CD4-positive, CD25-positive, alpha-beta regulatory T cell (primary cell): ENCODE data around the gene HBA1. TPM values are rescaled to one million over a fixed set of nuclear protein-coding genes. Genes with fewer than 3 reads are reported as not detected.

Experiments used
- ATAC-seq, 2 donors: fragments of 150-1000 bp; cut with Tn5 transposase; one replicate each; pipeline ENCODE4 v1.10.0; 2021; ENCODE audit warnings: low read depth in 2 of 2, moderate number of reproducible peaks in 2 of 2, moderate library complexity in 1 of 2
- DNase-seq, 3 donors: peaks; one replicate each; pipeline versions ENCODE4 v3.0.0 to v3.0.0-alpha.2; 2012 to 2022; ENCODE audit warnings: mixed read lengths in 1 of 3
- H3K27ac ChIP-seq: one replicate; pipeline ENCODE4 v1.7.0; 2013; ENCODE audit warnings: mild to moderate bottlenecking, low read length; ENCODE audit not compliant: insufficient read depth, poor library complexity, severe bottlenecking
- H3K27me3 ChIP-seq: one replicate; pipeline ENCODE4 v1.7.0; 2013; ENCODE audit warnings: low read length; ENCODE audit not compliant: control insufficient read depth, insufficient read depth
- H3K36me3 ChIP-seq: one replicate; pipeline ENCODE4 v1.7.0; 2013; ENCODE audit warnings: mild to moderate bottlenecking, low read length, moderate library complexity; ENCODE audit not compliant: control insufficient read depth, insufficient read depth
- H3K4me1 ChIP-seq: 2 replicates; pipeline ENCODE4 v1.7.0; 2013; ENCODE audit warnings: mild to moderate bottlenecking, low read length; ENCODE audit not compliant: insufficient read depth, control insufficient read depth, poor library complexity, severe bottlenecking
- H3K4me3 ChIP-seq: one replicate; pipeline ENCODE4 v1.7.0; 2013; ENCODE audit warnings: low read depth, mild to moderate bottlenecking, low read length, moderate library complexity
- H3K9me3 ChIP-seq, 2 experiments: 1 replicate in 1 of 2; 2 replicates in 1 of 2; pipeline ENCODE4 v1.7.0; 2013; ENCODE audit warnings: low read length in 2 of 2, mild to moderate bottlenecking in 1 of 2, moderate library complexity in 1 of 2; ENCODE audit not compliant: control insufficient read depth in 2 of 2
- H3K27ac Mint-ChIP-seq, 3 donors: one replicate each; pipeline ENCODE4 v1.8.0; 2020 to 2022; ENCODE audit warnings: mild to moderate bottlenecking in 3 of 3, mixed read lengths in 3 of 3, moderate library complexity in 2 of 3
- H3K27me3 Mint-ChIP-seq: one replicate; pipeline ENCODE4 v1.8.0; 2022; ENCODE audit warnings: mild to moderate bottlenecking, mixed read lengths
- H3K36me3 Mint-ChIP-seq: one replicate; pipeline ENCODE4 v1.8.0; 2020; ENCODE audit warnings: mixed read lengths
- H3K4me1 Mint-ChIP-seq, 4 donors: one replicate each; pipeline ENCODE4 v1.8.0; 2020 to 2022; ENCODE audit warnings: mixed read lengths in 4 of 4, mild to moderate bottlenecking in 1 of 4
- H3K4me3 Mint-ChIP-seq, 4 donors: one replicate each; pipeline ENCODE4 v1.8.0; 2020 to 2022; ENCODE audit warnings: mild to moderate bottlenecking in 4 of 4, mixed read lengths in 4 of 4, moderate library complexity in 3 of 4
- H3K9me3 Mint-ChIP-seq, 7 donors: one replicate each; pipeline ENCODE4 v1.8.0; 2020 to 2022; ENCODE audit warnings: mixed read lengths in 7 of 7, mild to moderate bottlenecking in 3 of 7, moderate library complexity in 2 of 7
- polyA plus RNA-seq, 4 donors: library from polyadenylated mRNA; unstranded; fragments of 300-500 nt; fragmentation: Illumina TruSeq; gene quantifications; one replicate each; pipeline ENCODE4 v1.2.3, GENCODE V29; 2021
- total RNA-seq: library from RNA; stranded (reverse); gene quantifications from one replicate; pipeline ENCODE4 v1.2.3, GENCODE V29; 2022

Gene HBA1
- total and polyA plus RNA-seq, 5 donors from 2014 or later, result 0.41 TPM; not detected in 4

- no peak for ATAC-seq
- Mint-ChIP-seq H3K27me3 (peaks cover 42% of the 10 kb centered on the region), H3K4me3 (peak overlapping the region; percentile 50 to 79 (median 61))
These were observed 3.0 kb downstream of the HBA1 start for GRCh38 chr16:179211-180092.

GRCh38 chr16:180101-180675, 3.7 kb downstream of the HBA1 start, which contains the start of gene HBQ1:
Gene HBQ1, plus strand, starts transcription at chr16:180459. Its CDS starts 28 bp downstream, at chr16:180487.
- peaks cover 0 to 1% (median 0%) of the 10 kb centered on the region in 7 donors for H3K9me3 Mint-ChIP-seq
- H3K27ac ChIP-seq, result no peak within 1 kb of the TSS
- ATAC-seq (no peak), DNase-seq (no peak)
- H3K4me3 ChIP-seq, result no peak within 1 kb of the TSS
- peaks cover 0 to 17% (median 0%) of the 10 kb centered on the region in 4 donors for H3K4me1 Mint-ChIP-seq
- H3K27me3 Mint-ChIP-seq, result peaks cover 34% of the 10 kb centered on the region
- no peak within 1 kb of the TSS for H3K27ac Mint-ChIP-seq
- H3K4me1 ChIP-seq, result peaks cover 19% of the 10 kb centered on the region
- H3K4me3 Mint-ChIP-seq, result peak within 1 kb of the TSS; percentile 50 to 79 (median 67)
- no peaks in the 10 kb centered on the region for H3K9me3 ChIP-seq
- H3K36me3 ChIP-seq, result no peaks in the 10 kb centered on the region
- no peaks in the 10 kb centered on the region for H3K36me3 Mint-ChIP-seq
- peaks cover 21% of the 10 kb centered on the region for H3K27me3 ChIP-seq

More at GRCh38 chr16:179211-180092, 3.0 kb downstream of the HBA1 start:
- no peaks in the 10 kb centered on the region for H3K9me3 ChIP-seq
- Mint-ChIP-seq H3K27ac (no peak overlapping the region), H3K9me3 (peaks cover 0 to 1% (median 0%) of the 10 kb centered on the region in 7 donors), H3K36me3 (no peaks in the 10 kb centered on the region), H3K4me1 (peaks cover 0 to 19% (median 2%) of the 10 kb centered on the region in 4 donors)
- DNase-seq, result no peak
- H3K36me3 ChIP-seq, result no peaks in the 10 kb centered on the region
- H3K27me3 ChIP-seq, result peaks cover 23% of the 10 kb centered on the region
- H3K27ac ChIP-seq, result no peak overlapping the region
- no peak overlapping the region for H3K4me3 ChIP-seq
- H3K4me1 ChIP-seq, result peaks cover 19% of the 10 kb centered on the region

GRCh38 chr16:180681-181564, 4.4 kb downstream of the HBA1 start:
- no peaks in the 10 kb centered on the region for H3K9me3 ChIP-seq
- Mint-ChIP-seq H3K36me3 (no peaks in the 10 kb centered on the region), H3K27me3 (peaks cover 28% of the 10 kb centered on the region), H3K27ac (no peak overlapping the region), H3K4me1 (peaks cover 0 to 13% (median 0%) of the 10 kb centered on the region in 4 donors), H3K9me3 (peaks cover 0 to 1% (median 0%) of the 10 kb centered on the region in 7 donors), H3K4me3 (peak overlapping the region in 3 of 4 donors; percentile 12 to 72 (median 29))
- H3K36me3 ChIP-seq, result no peaks in the 10 kb centered on the region
- H3K4me3 ChIP-seq, result no peak overlapping the region
- ATAC-seq (peak; percentile 86 to 87), DNase-seq (peak; percentile 70 to 83 (median 79))
- H3K27ac ChIP-seq, result no peak overlapping the region
- peaks cover 17% of the 10 kb centered on the region for H3K27me3 ChIP-seq
- peaks cover 19% of the 10 kb centered on the region for H3K4me1 ChIP-seq

DNA sequence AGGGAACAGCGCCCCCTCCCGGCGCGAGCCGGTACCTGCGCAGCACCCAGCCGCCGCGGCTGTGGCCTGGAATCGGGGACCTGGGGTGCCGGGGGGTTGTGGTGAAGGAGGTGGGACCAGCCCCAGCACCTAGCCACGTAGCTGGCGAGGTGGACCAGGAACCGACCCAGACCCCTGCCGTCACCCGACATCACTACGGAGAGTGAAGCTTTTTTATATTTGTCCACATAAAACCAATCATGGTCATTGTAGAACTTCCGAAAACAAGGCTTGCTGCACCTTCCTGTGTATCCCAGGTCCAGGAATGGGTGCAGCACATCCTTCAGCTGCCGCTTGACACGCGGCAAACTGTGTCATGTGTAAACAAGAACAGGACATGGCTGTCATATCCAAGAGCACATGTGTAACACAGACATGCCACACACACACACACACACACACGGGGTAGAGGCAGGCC, 5.1 kb downstream of the HBA1 start:
- DNase-seq (peak in 1 of 3 donors; percentile 15), ATAC-seq (no peak)
- no peaks in the 10 kb centered on the region for H3K36me3 ChIP-seq
- H3K27me3 ChIP-seq, result peaks cover 17% of the 10 kb centered on the region
- H3K4me3 ChIP-seq, result no peak overlapping the region
- peaks cover 19% of the 10 kb centered on the region for H3K4me1 ChIP-seq
- Mint-ChIP-seq H3K9me3 (peaks cover 0 to 1% (median 0%) of the 10 kb centered on the region in 7 donors), H3K27ac (no peak overlapping the region), H3K36me3 (no peaks in the 10 kb centered on the region), H3K4me1 (peaks cover 0 to 13% (median 0%) of the 10 kb centered on the region in 4 donors), H3K4me3 (peak overlapping the region in 1 of 4 donors; percentile 12), H3K27me3 (peaks cover 28% of the 10 kb centered on the region)
- H3K9me3 ChIP-seq, result no peaks in the 10 kb centered on the region
- H3K27ac ChIP-seq, result no peak overlapping the region

- Mint-ChIP-seq H3K36me3 (no peaks in the 10 kb centered on the region), H3K9me3 (peaks cover 0 to 1% (median 0%) of the 10 kb centered on the region in 7 donors), H3K4me1 (peaks cover 0 to 5% (median 0%) of the 10 kb centered on the region in 4 donors), H3K27ac (no peak overlapping the region), H3K27me3 (peaks cover 20% of the 10 kb centered on the region), H3K4me3 (no peak overlapping the region)
- no peak overlapping the region for H3K27ac ChIP-seq
- peaks cover 19% of the 10 kb centered on the region for H3K4me1 ChIP-seq
- H3K27me3 ChIP-seq, result peaks cover 12% of the 10 kb centered on the region
- H3K36me3 ChIP-seq, result peaks cover 3% of the 10 kb centered on the region
- DNase-seq, result no peak
- no peaks in the 10 kb centered on the region for H3K9me3 ChIP-seq
- H3K4me3 ChIP-seq, result no peak overlapping the region
- no peak for ATAC-seq
These were observed 6.5 kb downstream of the HBA1 start for GRCh38 chr16:183005-183404.

- ATAC-seq (no peak), DNase-seq (no peak)
- Mint-ChIP-seq H3K4me3 (no peak overlapping the region), H3K9me3 (no peaks in the 10 kb centered on the region), H3K27me3 (no peaks in the 10 kb centered on the region), H3K4me1 (peaks cover 5 to 11% (median 6%) of the 10 kb centered on the region in 4 donors), H3K27ac (no peak overlapping the region), H3K36me3 (peaks cover 15% of the 10 kb centered on the region)
- H3K27me3 ChIP-seq, result no peaks in the 10 kb centered on the region
- H3K27ac ChIP-seq, result no peak overlapping the region
- H3K4me3 ChIP-seq, result no peak overlapping the region
- peaks cover 20% of the 10 kb centered on the region for H3K36me3 ChIP-seq
- H3K9me3 ChIP-seq, result no peaks in the 10 kb centered on the region
- H3K4me1 ChIP-seq, result peaks cover 15% of the 10 kb centered on the region
These were observed 8.7 kb downstream of the HBA1 start for GRCh38 chr16:185213-185612.

DNA sequence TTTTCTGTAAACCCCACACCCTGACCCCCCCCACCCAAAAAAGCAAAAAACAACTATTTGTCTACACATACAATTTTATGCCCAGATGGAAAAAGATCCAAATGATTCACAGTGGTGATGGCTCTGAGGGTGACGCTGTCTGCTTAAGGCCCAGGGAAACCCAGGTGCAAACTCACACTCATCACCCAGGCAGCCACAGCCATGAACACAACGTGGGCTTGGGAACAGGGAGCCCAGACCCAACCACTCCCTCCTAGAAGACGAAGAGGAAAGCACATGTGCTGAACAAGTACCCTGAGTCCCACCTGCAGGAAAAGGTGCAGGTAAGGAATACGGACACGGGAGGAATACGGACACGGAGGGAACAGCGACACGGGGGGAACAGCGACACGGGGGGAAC, 9.2 kb downstream of the HBA1 start:
- Histone ChIP-seq H3K36me3 (peaks cover 24% of the 10 kb centered on the region), H3K27ac (no peak overlapping the region), H3K27me3 (no peaks in the 10 kb centered on the region), H3K4me3 (no peak overlapping the region), H3K4me1 (peaks cover 11% of the 10 kb centered on the region), H3K9me3 (no peaks in the 10 kb centered on the region)
- Mint-ChIP-seq H3K27me3 (no peaks in the 10 kb centered on the region), H3K27ac (peak overlapping the region in 1 of 3 donors; percentile 48), H3K36me3 (peaks cover 18% of the 10 kb centered on the region), H3K4me1 (peaks cover 5 to 11% (median 6%) of the 10 kb centered on the region in 4 donors), H3K9me3 (no peaks in the 10 kb centered on the region), H3K4me3 (no peak overlapping the region)
- no peak for ATAC-seq
- no peak for DNase-seq
